Cardiac atrium fibroblast (primary cell): ENCODE results near the gene PHLDB1. TPM values are rescaled to one million over a fixed set of nuclear protein-coding genes. Genes with fewer than 3 reads are reported as not detected.

Source experiments
- total RNA-seq: library from RNA; depleted of rRNA; stranded (reverse); fragments of >200 nt; gene quantifications from 2 replicates; pipeline ENCODE4 v1.2.3, GENCODE V29; 2015

Gene PHLDB1
- 99.8 and 122 TPM in 2 replicates for total RNA-seq

DNA sequence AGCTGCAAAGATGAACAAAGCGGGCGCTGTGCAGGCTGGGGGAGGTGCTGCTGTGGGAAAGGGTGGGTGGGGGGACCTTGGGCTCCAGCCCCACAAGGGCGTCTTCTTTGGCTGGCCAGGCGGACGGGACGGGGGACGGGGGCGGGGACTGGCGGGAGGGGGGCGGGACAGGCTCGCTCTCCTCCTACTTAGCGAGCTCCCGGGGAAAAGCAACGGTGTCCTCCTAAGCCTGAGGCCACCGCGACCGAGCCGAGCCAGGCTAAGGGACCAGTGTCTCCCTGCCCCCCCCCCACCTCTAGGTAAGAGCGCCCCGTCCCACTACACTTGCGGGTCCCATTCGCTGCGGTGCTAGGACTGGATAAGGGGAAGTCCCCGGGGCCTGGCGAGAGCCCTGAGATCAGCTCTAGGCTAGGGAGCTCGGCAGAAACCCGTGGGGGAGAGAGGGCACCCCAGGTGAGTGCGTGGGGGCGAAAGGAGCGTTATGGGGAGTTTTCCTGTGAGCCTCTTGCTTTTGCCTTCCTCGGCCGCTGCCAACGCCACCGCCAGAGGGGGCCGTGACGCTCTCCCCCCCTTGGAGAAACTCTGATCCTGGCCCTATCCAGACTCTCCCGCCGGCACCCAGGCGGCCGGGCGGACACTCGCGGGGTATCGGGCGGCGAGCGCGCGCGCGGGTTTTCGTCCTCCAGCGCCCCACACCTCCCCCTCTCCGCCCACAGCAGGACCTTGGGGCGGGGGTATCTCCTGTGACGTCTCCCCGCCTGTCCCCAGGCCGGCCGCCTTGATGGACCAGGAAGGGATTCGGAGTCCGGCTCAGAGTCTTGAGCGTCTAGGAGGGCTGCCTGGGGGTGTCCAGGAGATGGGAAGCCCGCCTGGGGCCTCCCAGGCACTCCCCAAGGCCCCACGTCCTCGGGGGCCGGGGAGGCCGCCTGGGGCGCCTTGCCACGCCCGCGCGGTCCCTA, at the start of gene PHLDB1:
Gene PHLDB1 (plus strand): TSS at position 215 of the 959 bp plus-strand sequence. CDS start 6,222 bp downstream, outside the sequence.

GRCh38 chr11:118572061-118572980, 35.1 kb upstream of the PHLDB1 start, which contains the start of gene ARCN1:
ARCN1 (plus strand) TSS chr11:118572409; CDS start chr11:118572548, 139 bp downstream.

DNA sequence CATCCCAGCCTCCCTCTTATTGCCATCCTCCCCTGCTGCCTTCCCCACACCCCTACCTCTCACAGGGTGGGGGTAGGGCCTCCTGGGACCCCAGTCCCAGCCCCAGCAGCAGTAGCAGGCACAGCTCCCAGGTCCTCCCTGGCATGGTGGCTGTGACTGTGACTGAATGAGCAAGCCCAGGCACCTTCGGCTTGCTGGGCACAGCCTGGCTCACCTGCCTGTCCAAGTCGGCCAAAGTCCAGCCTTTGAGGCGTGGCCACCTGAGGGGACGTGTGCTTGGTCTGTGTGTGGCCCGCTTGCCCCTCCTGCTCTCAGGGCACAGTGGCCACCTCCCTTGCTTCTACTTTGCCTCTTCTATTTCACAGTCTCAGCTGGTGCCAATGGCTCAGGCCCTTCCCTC, 72.1 kb downstream of the PHLDB1 start, which contains the start of gene TREH:
Gene TREH (minus strand): TSS at position 168 of the 400 bp plus-strand sequence. CDS start 23 bp downstream, at position 145.

Other genes with a start within 250 kb of the PHLDB1 start
- 31.8 and 36.5 TPM in 2 replicates for gene UBE4A, start 248.0 kb upstream of the PHLDB1 start, total RNA-seq
- 40.3 and 41.5 TPM in 2 replicates for gene ATP5MG, start 206.0 kb upstream of the PHLDB1 start, total RNA-seq
- gene KMT2A, start 171.1 kb upstream of the PHLDB1 start, total RNA-seq: 18.8 and 20.1 TPM in 2 replicates
- not detected in 2 replicates for gene TTC36, start 80.1 kb upstream of the PHLDB1 start, total RNA-seq
- 4.2 and 6.0 TPM in 2 replicates for gene TMEM25, start 76.4 kb upstream of the PHLDB1 start, total RNA-seq
- 19.5 and 31.3 TPM in 2 replicates for gene IFT46, start 41.7 kb upstream of the PHLDB1 start, total RNA-seq
- 151 and 155 TPM in 2 replicates for gene ARCN1, start 35.2 kb upstream of the PHLDB1 start, total RNA-seq
- gene TREH, start 72.0 kb downstream of the PHLDB1 start, total RNA-seq: not detected in 2 replicates
- 61.6 and 91.4 TPM in 2 replicates for gene DDX6, start 183.5 kb downstream of the PHLDB1 start, total RNA-seq